ENCODE data around the gene WNT2.

DNA sequence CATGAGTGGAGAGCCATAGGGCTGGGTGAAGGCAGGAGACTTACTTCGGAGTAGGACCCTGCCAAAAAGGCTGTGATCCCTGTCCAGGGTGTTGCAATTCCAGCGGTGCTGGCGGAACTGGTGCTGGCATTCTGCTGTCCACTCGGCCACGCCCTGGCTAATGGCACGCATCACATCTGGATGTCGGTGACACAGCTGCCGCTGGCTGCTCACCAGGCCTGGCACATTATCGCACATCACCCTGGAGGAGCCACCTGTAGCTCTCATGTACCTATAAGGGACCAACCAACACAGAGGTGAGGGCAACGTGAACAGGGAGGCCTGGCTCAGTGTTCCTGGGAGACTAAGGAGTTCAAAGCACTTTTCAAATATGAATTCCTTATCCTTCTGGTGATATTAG is 2.3 kb downstream of the WNT2 start:
- TF ChIP-seq ZNF274 (IDR thresholded peaks at IDR 0.05; ENCODE audit: low read depth, low read length) (no peak), YY1 (IDR thresholded peaks at IDR 0.05; ENCODE audit: insufficient read depth, insufficient read length) (no peak), SUZ12 (IDR thresholded peaks at IDR 0.05; ENCODE audit: extremely low read depth, insufficient read depth, insufficient read length) (no peak)
